Endothelial cell of umbilical vein (primary cell): ENCODE measurements around the gene ZNF23.

ENCODE experiments used
- CTCF ChIP-seq, 2 donors: IDR thresholded peaks; 1 replicate in 1 of 2; 2 replicates in 1 of 2; pipeline ENCODE4 v1.5.1; 2011; ENCODE audit warnings: low read length in 2 of 2, mild to moderate bottlenecking in 2 of 2, moderate library complexity in 2 of 2, control low read depth in 1 of 2, inconsistent platforms in 1 of 2, low read depth in 1 of 2; ENCODE audit not compliant: insufficient read depth in 1 of 2; ENCODE audit errors: extremely low read depth in 1 of 2
- EZH2 ChIP-seq: IDR thresholded peaks from 2 replicates; pipeline ENCODE4 v1.6.1; 2012; ENCODE audit warnings: borderline replicate concordance, low read depth, mild to moderate bottlenecking, moderate library complexity, low read length, inconsistent platforms; ENCODE audit not compliant: severe bottlenecking
- FOS ChIP-seq: IDR thresholded peaks from 2 replicates; pipeline ENCODE4 v1.6.1; 2011; ENCODE audit warnings: mild to moderate bottlenecking, low read length, moderate library complexity, borderline replicate concordance; ENCODE audit not compliant: insufficient read depth
- GATA2 ChIP-seq: IDR thresholded peaks from 2 replicates; pipeline ENCODE4 v1.7.0; 2011; ENCODE audit warnings: low read depth, mild to moderate bottlenecking, moderate library complexity, mixed read lengths, low read length; ENCODE audit not compliant: insufficient read length, insufficient read depth
- JUN ChIP-seq: IDR thresholded peaks from 2 replicates; pipeline ENCODE4 v1.6.1; 2011; ENCODE audit warnings: borderline replicate concordance, low read depth; ENCODE audit not compliant: insufficient read length, insufficient read depth
- MAX ChIP-seq: IDR thresholded peaks from 2 replicates; pipeline ENCODE4 v1.6.1; 2011; ENCODE audit not compliant: insufficient read depth, insufficient read length
- MYC ChIP-seq: IDR thresholded peaks from one replicate; pipeline ENCODE4 v1.6.1; 2011; ENCODE audit warnings: mild to moderate bottlenecking, low read depth, low read length
- POLR2A ChIP-seq: IDR thresholded peaks from 2 replicates; pipeline ENCODE4 v1.6.1; 2012; ENCODE audit warnings: low read depth, mild to moderate bottlenecking, control low read depth, low read length
- POLR2AphosphoS5 ChIP-seq: IDR thresholded peaks from 2 replicates; pipeline ENCODE4 v1.6.1; 2012; ENCODE audit warnings: low read depth, mild to moderate bottlenecking, control low read depth, low read length, moderate library complexity; ENCODE audit not compliant: insufficient read depth

- TF ChIP-seq CTCF (IDR thresholded peaks at IDR 0.05; ENCODE audit: extremely low read depth in 1 of 2, insufficient read depth in 1 of 2, low read depth in 1 of 2, low read length in 2 of 2) (no peak), EZH2 (no peak), POLR2A (no peak), MAX (no peak), POLR2AphosphoS5 (no peak), MYC (no peak), FOS (no peak), GATA2 (no peak), JUN (no peak)
These were observed 54.3 kb downstream of the ZNF23 start for GRCh38 chr16:71407731-71408130.
